HuH-7.5 (cell line): ENCODE results near the gene MPPED1.

Experiments
- DNase-seq: peaks from one replicate; pipeline ENCODE4 v3.0.0; 2011; ENCODE audit warnings: low spot score

MPPED1 gene

GRCh38 chr22:43477966-43478365, 66.2 kb downstream of the MPPED1 start:
- no peak for DNase-seq

GRCh38 chr22:43478621-43479300, 66.9 kb downstream of the MPPED1 start:
- no peak for DNase-seq

GRCh38 chr22:43479301-43479950, 67.6 kb downstream of the MPPED1 start:
- no peak for DNase-seq

GRCh38 chr22:43479962-43480361, 68.1 kb downstream of the MPPED1 start:
- DNase-seq: no peak

GRCh38 chr22:43481568-43482317, 69.9 kb downstream of the MPPED1 start:
- DNase-seq: peak; percentile 31

GRCh38 chr22:43482318-43482625, 70.5 kb downstream of the MPPED1 start:
- no peak for DNase-seq

- DNase-seq: no peak
Measured at GRCh38 chr22:43483266-43483665, 71.5 kb downstream of the MPPED1 start.

- no peak for DNase-seq
Measured at GRCh38 chr22:43483669-43484068, 71.9 kb downstream of the MPPED1 start.

- DNase-seq: no peak
Measured at GRCh38 chr22:43484227-43484626, 72.4 kb downstream of the MPPED1 start.

GRCh38 chr22:43485502-43486089, 73.8 kb downstream of the MPPED1 start:
- no peak for DNase-seq

GRCh38 chr22:43487311-43488030, 75.7 kb downstream of the MPPED1 start:
- no peak for DNase-seq

GRCh38 chr22:43488031-43488866, 76.4 kb downstream of the MPPED1 start:
- no peak for DNase-seq

GRCh38 chr22:43488937-43489336, 77.1 kb downstream of the MPPED1 start:
- no peak for DNase-seq

- no peak for DNase-seq
Measured at GRCh38 chr22:43490311-43490710, 78.5 kb downstream of the MPPED1 start.

- no peak for DNase-seq
Measured at GRCh38 chr22:43491177-43491576, 79.4 kb downstream of the MPPED1 start.

- no peak for DNase-seq
Measured at GRCh38 chr22:43491737-43492136, 79.9 kb downstream of the MPPED1 start.

GRCh38 chr22:43493297-43493696, 81.5 kb downstream of the MPPED1 start:
- DNase-seq: no peak

GRCh38 chr22:43497956-43498855, 86.4 kb downstream of the MPPED1 start:
- DNase-seq: no peak

- DNase-seq: no peak
Measured at GRCh38 chr22:43498856-43499253, 87.0 kb downstream of the MPPED1 start.
